ES-I3 (cell line): ENCODE data around the gene DIAPH2.

ENCODE experiments used
- H3K36me3 ChIP-seq: 2 replicates; pipeline ENCODE4 v1.6.1; 2013; ENCODE audit warnings: mild to moderate bottlenecking, low read length, control low read depth, moderate library complexity; ENCODE audit not compliant: insufficient read depth
- H3K4me1 ChIP-seq: 2 replicates; pipeline ENCODE4 v1.6.1; 2013; ENCODE audit warnings: mild to moderate bottlenecking, control low read depth, low read length; ENCODE audit not compliant: insufficient read depth
- H3K9ac ChIP-seq: 2 replicates; pipeline ENCODE4 v1.6.1; 2013; ENCODE audit warnings: low read depth, mild to moderate bottlenecking, low read length, moderate library complexity
- H3K9me3 ChIP-seq: 2 replicates; pipeline ENCODE4 v1.6.1; 2013; ENCODE audit warnings: mild to moderate bottlenecking, low read length, moderate library complexity; ENCODE audit not compliant: control insufficient read depth, insufficient read depth

DIAPH2 gene

DNA sequence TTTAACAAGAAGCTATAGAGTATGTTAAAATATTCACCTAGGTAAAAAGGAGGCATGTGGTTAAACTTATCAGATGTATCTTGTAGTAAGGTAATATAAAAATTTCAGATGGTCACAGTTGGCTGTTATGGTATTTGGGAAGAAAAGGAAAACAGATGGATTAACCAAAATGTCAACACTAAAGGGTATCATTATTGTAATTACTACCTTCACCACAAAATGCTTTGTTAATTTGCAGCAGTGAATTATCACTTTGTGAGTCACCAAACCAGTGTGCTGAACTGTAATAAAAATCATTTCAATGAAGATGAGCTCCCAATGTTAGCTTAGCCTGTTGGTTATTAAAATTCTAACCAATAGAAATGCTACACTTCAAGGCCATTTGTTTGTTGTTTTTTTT lies 432.9 kb downstream of the DIAPH2 start:
- no peaks in the 10 kb centered on the region for H3K36me3 ChIP-seq
- H3K9ac ChIP-seq, result no peak overlapping the region
- H3K9me3 ChIP-seq, result no peaks in the 10 kb centered on the region
- peaks cover 7% of the 10 kb centered on the region for H3K4me1 ChIP-seq

- Histone ChIP-seq H3K4me1 (peaks cover 7% of the 10 kb centered on the region), H3K9me3 (no peaks in the 10 kb centered on the region), H3K36me3 (no peaks in the 10 kb centered on the region), H3K9ac (no peak overlapping the region)
Observed at GRCh38 chrX:97119474-97120109, 434.9 kb downstream of the DIAPH2 start.

- Histone ChIP-seq H3K9me3 (no peaks in the 10 kb centered on the region), H3K4me1 (peaks cover 2% of the 10 kb centered on the region), H3K9ac (no peak overlapping the region), H3K36me3 (no peaks in the 10 kb centered on the region)
Observed at GRCh38 chrX:97123001-97123400, 438.4 kb downstream of the DIAPH2 start.

DNA sequence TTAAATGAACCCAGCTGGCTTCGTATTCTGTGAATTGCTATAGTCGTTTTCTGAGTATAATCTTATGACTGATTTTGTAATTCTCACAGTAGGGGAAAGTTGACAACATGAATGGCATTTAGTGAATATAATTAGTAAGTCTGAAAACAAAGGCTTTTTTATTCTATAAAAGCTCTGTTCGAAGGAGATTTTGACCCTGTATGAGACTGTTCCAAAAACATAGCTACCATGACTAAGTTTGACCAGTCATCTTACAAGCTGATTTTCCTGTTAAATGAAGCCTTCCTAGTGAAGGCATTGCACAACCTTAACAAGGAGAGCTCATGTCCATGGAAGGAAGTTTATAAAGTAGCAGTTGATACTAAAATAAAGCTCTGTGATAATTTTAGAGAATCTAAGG lies 441.4 kb downstream of the DIAPH2 start:
- no peaks in the 10 kb centered on the region for H3K9me3 ChIP-seq
- H3K36me3 ChIP-seq, result no peaks in the 10 kb centered on the region
- no peaks in the 10 kb centered on the region for H3K4me1 ChIP-seq
- no peak overlapping the region for H3K9ac ChIP-seq

DNA sequence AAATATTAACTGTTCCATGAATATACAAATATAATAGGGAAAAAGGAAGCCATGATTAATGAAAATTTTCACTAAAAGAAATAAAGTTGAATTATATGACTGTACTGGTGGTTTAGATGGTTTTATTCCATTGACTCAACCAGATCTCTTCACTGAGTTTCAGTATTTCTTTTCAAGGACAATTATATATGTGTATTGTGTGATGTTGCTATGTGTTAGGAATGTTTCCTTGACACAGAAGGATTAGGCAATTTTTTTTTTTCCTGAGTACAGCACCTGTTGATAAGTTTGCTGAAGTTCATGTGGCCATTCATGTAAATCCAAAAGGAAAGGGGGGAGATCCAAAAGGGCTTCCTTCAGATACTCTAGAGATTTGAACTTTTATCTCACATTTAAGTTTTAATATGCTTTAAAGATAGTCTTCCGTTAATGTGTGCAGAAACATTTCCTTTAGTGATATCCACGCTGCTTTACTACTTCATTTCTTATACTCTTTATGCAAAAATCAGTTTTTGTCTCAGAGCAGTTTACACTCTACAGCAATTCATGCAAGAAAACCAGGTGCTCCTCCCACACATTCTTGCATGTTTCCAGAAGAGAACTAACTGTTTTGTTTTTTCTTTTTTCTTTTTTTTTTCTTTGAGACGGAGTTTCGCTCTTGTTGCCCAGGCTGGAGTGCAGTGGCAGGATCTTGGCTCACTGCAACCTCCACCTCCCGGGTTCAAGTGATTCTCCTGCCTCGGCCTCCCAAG lies 448.2 kb downstream of the DIAPH2 start:
- no peaks in the 10 kb centered on the region for H3K9me3 ChIP-seq
- no peaks in the 10 kb centered on the region for H3K36me3 ChIP-seq

GRCh38 chrX:97145934-97146333 lies 461.3 kb downstream of the DIAPH2 start:
- Histone ChIP-seq H3K4me1 (peaks cover 11% of the 10 kb centered on the region; the same call in 1 of the 2 replicates), H3K36me3 (no peaks in the 10 kb centered on the region), H3K9me3 (no peaks in the 10 kb centered on the region), H3K9ac (no peak overlapping the region)

More for the DNA sequence above, 448.2 kb downstream of the DIAPH2 start:
- no peak overlapping the region for H3K9ac ChIP-seq
- peaks cover 12% of the 10 kb centered on the region for H3K4me1 ChIP-seq

- H3K9ac ChIP-seq, result no peak overlapping the region
Observed at GRCh38 chrX:97155816-97156215, 471.2 kb downstream of the DIAPH2 start.

GRCh38 chrX:97158269-97158668 lies 473.6 kb downstream of the DIAPH2 start:
- H3K9ac ChIP-seq, result no peak overlapping the region
- no peaks in the 10 kb centered on the region for H3K36me3 ChIP-seq
- H3K4me1 ChIP-seq, result peaks cover 37% of the 10 kb centered on the region

More at GRCh38 chrX:97155816-97156215, 471.2 kb downstream of the DIAPH2 start:
- no peaks in the 10 kb centered on the region for H3K36me3 ChIP-seq
- peaks cover 3% of the 10 kb centered on the region; the same call in 1 of the 2 replicates for H3K9me3 ChIP-seq
- peaks cover 30% of the 10 kb centered on the region for H3K4me1 ChIP-seq

DNA sequence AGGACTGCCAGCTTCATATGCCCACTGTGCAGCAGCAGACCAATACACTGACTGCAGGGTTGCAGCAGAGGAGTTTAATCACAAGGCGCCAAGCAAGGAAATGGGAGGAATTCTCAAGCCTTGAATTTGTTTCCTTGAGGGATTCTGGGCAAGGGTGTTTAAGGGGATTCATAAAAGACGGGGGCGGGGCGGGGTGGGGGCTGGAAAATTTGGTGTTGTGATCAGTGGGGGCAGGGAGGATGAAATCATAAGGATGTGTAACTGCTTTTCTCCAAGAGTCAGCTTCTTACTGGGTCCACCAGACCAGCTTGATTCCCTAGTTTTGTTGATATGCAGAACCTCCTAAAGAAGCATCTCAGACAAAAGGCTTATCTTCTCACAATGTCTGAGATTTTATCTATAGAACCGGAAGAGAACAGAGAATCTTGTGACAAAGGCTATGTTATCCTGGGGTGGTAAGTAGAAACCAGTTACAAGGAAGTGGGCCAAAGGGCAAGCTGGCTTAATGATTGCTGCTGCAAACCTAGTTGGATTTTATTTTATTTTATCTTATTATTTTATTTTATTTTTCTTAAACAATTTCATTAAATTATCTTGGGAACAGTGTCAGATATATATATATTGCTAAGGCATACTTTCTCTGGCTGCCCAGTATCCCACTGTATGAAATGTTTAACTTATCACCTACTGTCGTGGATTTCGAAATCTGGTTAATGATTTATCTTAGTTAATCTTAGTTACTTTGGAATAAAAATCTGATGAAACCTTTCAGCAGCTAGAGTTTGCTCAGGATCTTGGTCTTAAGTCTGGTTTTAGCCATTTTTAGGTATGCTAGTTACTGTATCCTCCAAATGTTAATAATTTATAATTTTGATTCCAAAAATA lies 475.5 kb downstream of the DIAPH2 start:
- Histone ChIP-seq H3K4me1 (peaks cover 44% of the 10 kb centered on the region), H3K9me3 (no peaks in the 10 kb centered on the region), H3K36me3 (no peaks in the 10 kb centered on the region), H3K9ac (no peak overlapping the region)

More at GRCh38 chrX:97158269-97158668, 473.6 kb downstream of the DIAPH2 start:
- no peaks in the 10 kb centered on the region for H3K9me3 ChIP-seq

DNA sequence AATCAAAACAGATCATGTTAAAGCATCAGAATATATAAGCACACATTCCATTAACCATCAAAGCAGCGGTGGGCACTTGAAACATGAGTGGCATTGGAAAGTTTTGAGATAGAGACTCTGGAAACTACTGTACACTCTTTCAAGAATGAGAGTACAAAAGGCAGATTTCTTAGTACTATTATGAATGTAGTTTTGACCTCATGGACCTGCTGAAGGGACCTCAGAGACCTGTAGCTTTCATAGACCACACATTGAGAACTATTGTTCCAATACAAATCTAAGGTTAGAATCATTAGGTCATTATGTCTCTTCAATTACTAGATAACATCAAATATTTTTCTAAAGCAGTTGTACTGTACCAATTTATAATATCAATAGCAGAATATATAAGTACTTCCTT lies 482.7 kb downstream of the DIAPH2 start:
- Histone ChIP-seq H3K4me1 (peaks cover 21% of the 10 kb centered on the region), H3K36me3 (no peaks in the 10 kb centered on the region), H3K9ac (no peak overlapping the region), H3K9me3 (no peaks in the 10 kb centered on the region)

GRCh38 chrX:97168646-97169045 lies 484.0 kb downstream of the DIAPH2 start:
- Histone ChIP-seq H3K9me3 (no peaks in the 10 kb centered on the region), H3K4me1 (peaks cover 15% of the 10 kb centered on the region), H3K9ac (no peak overlapping the region), H3K36me3 (no peaks in the 10 kb centered on the region)

DNA sequence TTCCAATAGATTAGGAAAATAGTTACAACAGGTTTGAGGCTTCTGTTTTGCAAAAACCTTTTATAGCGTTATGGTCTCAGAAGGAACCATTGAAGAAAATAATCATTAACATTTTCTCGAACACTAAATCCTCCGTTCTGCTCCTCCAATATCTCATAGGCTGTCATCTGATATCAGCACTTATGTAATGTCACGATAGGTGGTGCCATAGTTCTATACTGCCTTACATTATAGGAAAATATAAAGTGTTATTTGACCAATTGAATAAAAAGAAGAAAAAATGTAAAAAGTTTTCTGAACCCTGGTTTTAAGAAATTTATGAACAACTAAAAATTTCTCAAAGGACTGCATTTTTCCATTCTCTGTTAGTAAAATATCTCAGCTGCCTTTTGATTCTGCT lies 490.5 kb downstream of the DIAPH2 start:
- no peaks in the 10 kb centered on the region for H3K4me1 ChIP-seq
- no peaks in the 10 kb centered on the region for H3K9me3 ChIP-seq
- no peak overlapping the region for H3K9ac ChIP-seq
- no peaks in the 10 kb centered on the region for H3K36me3 ChIP-seq

- Histone ChIP-seq H3K36me3 (no peaks in the 10 kb centered on the region), H3K4me1 (peaks cover 6% of the 10 kb centered on the region; the same call in 1 of the 2 replicates), H3K9me3 (no peaks in the 10 kb centered on the region), H3K9ac (no peak overlapping the region)
Observed at GRCh38 chrX:97189668-97190067, 505.0 kb downstream of the DIAPH2 start.

DNA sequence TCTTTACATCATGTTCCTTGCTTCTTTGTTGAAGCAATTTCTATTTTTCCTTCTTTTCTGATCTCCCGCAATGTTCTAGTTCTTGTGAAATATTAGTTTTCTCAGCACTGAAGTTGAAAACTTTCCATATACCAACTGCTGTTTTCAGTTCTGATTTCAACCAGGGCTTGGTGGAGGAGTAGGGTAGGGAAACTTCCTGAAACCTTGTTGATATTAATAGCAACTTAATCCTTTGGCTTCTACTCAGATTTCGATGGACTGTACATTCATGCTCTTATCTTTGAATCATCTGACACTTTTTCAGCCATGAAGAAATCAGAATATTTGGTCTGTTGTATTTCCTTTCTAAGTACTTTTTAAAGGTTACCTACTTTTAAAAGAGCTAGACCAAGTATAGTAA lies 514.9 kb downstream of the DIAPH2 start:
- H3K36me3 ChIP-seq, result no peaks in the 10 kb centered on the region
- no peaks in the 10 kb centered on the region for H3K9me3 ChIP-seq
- no peak overlapping the region for H3K9ac ChIP-seq
- peaks cover 10% of the 10 kb centered on the region for H3K4me1 ChIP-seq
